ENCODE measurements around the gene CASZ1. TPM values are rescaled to one million over a fixed set of nuclear protein-coding genes. Genes with fewer than 3 reads are reported as not detected.

Gene CASZ1
- total RNA-seq, 4 donors from 2014 or later, result 21.9 to 60.2 (median 29.6) TPM

- H3K9me3 ChIP-seq, result no peaks in the 10 kb centered on the region
These were observed 172.7 kb downstream of the CASZ1 start for GRCh38 chr1:10623686-10624145.

GRCh38 chr1:10622910-10623685 lies 173.3 kb downstream of the CASZ1 start:
- Histone ChIP-seq H3K27me3 (no peaks in the 10 kb centered on the region), H3K9me3 (no peaks in the 10 kb centered on the region), H3K27ac (replicated peaks in 1 of 4) (peak overlapping the region; percentile 20 to 76 (median 55)), H3K36me3 (peaks cover 11 to 45% (median 31%) of the 10 kb centered on the region in 4 donors), H3K4me3 (no peak overlapping the region), H3K4me1 (peaks cover 0 to 19% (median 13%) of the 10 kb centered on the region in 4 donors)
- WGBS, result 77% methylated on average over 24 of the region's 24 CpGs
- DNase-seq (ENCODE audit: extremely low spot score), result no peak
- TF ChIP-seq EP300 (IDR thresholded peaks at IDR 0.05), result no peak
- intact Hi-C loops (cut with DNase I), result no loop called here

More at GRCh38 chr1:10623686-10624145, 172.7 kb downstream of the CASZ1 start:
- H3K4me1 ChIP-seq, result peaks cover 4 to 25% (median 19%) of the 10 kb centered on the region in 4 donors
- 100% methylated on average over 10 of the region's 12 CpGs for WGBS
- no peak for DNase-seq (ENCODE audit: extremely low spot score)
- TF ChIP-seq POLR2AphosphoS5 (IDR thresholded peaks at IDR 0.05) (no peak), CTCF (IDR thresholded peaks at IDR 0.05) (no peak), POLR2A (IDR thresholded peaks at IDR 0.05; ENCODE audit: low read depth) (no peak), EP300 (IDR thresholded peaks at IDR 0.05) (no peak)
- peak overlapping the region in 3 of 4 donors; percentile 20 to 76 (median 68) for H3K27ac ChIP-seq (replicated peaks in 1 of 4)
- H3K27me3 ChIP-seq, result no peaks in the 10 kb centered on the region
- intact Hi-C loops (cut with DNase I), result no loop called here
- H3K36me3 ChIP-seq, result peaks cover 11 to 45% (median 26%) of the 10 kb centered on the region in 4 donors
- H3K4me3 ChIP-seq, result no peak overlapping the region

- H3K27me3 ChIP-seq, result no peaks in the 10 kb centered on the region
- peaks cover 11 to 47% (median 30%) of the 10 kb centered on the region in 4 donors for H3K36me3 ChIP-seq
- TF ChIP-seq POLR2AphosphoS5 (IDR thresholded peaks at IDR 0.05) (no peak), POLR2A (IDR thresholded peaks at IDR 0.05; ENCODE audit: low read depth) (no peak), CTCF (IDR thresholded peaks at IDR 0.05) (no peak), EP300 (IDR thresholded peaks at IDR 0.05) (no peak)
- H3K4me3 ChIP-seq, result no peak overlapping the region
- 83% methylated on average over 9 of the region's 9 CpGs for WGBS
- peak overlapping the region; percentile 34 to 76 (median 66) for H3K27ac ChIP-seq (replicated peaks in 1 of 4)
- intact Hi-C loops (cut with DNase I), result no loop called here
- H3K9me3 ChIP-seq, result no peaks in the 10 kb centered on the region
- DNase-seq (ENCODE audit: extremely low spot score), result no peak
- H3K4me1 ChIP-seq, result peaks cover 0 to 19% (median 9%) of the 10 kb centered on the region in 4 donors
These were observed 174.5 kb downstream of the CASZ1 start for GRCh38 chr1:10621906-10622305.

- H3K4me1 ChIP-seq, result peaks cover 0 to 19% (median 9%) of the 10 kb centered on the region in 4 donors
- H3K36me3 ChIP-seq, result peaks cover 11 to 54% (median 26%) of the 10 kb centered on the region in 4 donors
- no peaks in the 10 kb centered on the region for H3K9me3 ChIP-seq
- TF ChIP-seq EP300 (IDR thresholded peaks at IDR 0.05), result no peak
- no peak for TF ChIP-seq POLR2AphosphoS5 (IDR thresholded peaks at IDR 0.05)
- TF ChIP-seq CTCF (IDR thresholded peaks at IDR 0.05), result no peak
- TF ChIP-seq POLR2A (IDR thresholded peaks at IDR 0.05; ENCODE audit: low read depth), result no peak
- WGBS, result 98% methylated on average over 11 of the region's 12 CpGs
- no peaks in the 10 kb centered on the region for H3K27me3 ChIP-seq
- no peak overlapping the region for H3K4me3 ChIP-seq
- intact Hi-C loops (cut with DNase I), result no loop called here
- DNase-seq (ENCODE audit: extremely low spot score), result no peak
- H3K27ac ChIP-seq (replicated peaks in 1 of 4), result no peak overlapping the region
These were observed 175.7 kb downstream of the CASZ1 start for GRCh38 chr1:10620776-10621175.
